HG03095 (cell line): Measurements from ENCODE around the gene ENTPD5.
A peak's percentile ranks its signal among the peaks of the same experiment; 100 is the strongest.

Experiments used
- ATAC-seq: cut with Tn5 transposase; IDR thresholded peaks from one replicate; pipeline ENCODE4 v1.9.1; 2021; ENCODE audit warnings: moderate library complexity; ENCODE audit not compliant: unreplicated experiment

The ENTPD5 gene

GRCh38 chr14:74018586-74019407, at the start of gene ENTPD5, which contains the start of gene BBOF1:
Gene ENTPD5, minus strand, starts transcription at chr14:74019288. Its CDS starts 31,186 bp downstream, at chr14:73988102.
Gene BBOF1, plus strand, starts transcription at chr14:74019349. Its CDS starts 130 bp downstream, at chr14:74019479.
- ATAC-seq, result peak; percentile 81

- ATAC-seq, result no peak
Observed at GRCh38 chr14:74065746-74066575, 46.9 kb upstream of the ENTPD5 start.

GRCh38 chr14:74064883-74065282, 45.8 kb upstream of the ENTPD5 start:
- ATAC-seq, result no peak

- ATAC-seq, result no peak
Observed at GRCh38 chr14:74064426-74064825, 45.3 kb upstream of the ENTPD5 start.

GRCh38 chr14:74062809-74063150, 43.7 kb upstream of the ENTPD5 start:
- ATAC-seq, result no peak

GRCh38 chr14:74049876-74050495, 30.9 kb upstream of the ENTPD5 start:
- no peak for ATAC-seq

- ATAC-seq, result no peak
Observed at GRCh38 chr14:74048281-74048680, 29.2 kb upstream of the ENTPD5 start.

- ATAC-seq, result no peak
Observed at GRCh38 chr14:74045522-74045921, 26.4 kb upstream of the ENTPD5 start.

GRCh38 chr14:74042296-74042695, 23.2 kb upstream of the ENTPD5 start:
- no peak for ATAC-seq

- ATAC-seq, result no peak
Observed at GRCh38 chr14:74038020-74038859, 19.2 kb upstream of the ENTPD5 start.

- ATAC-seq, result no peak
Observed at GRCh38 chr14:74035556-74035955, 16.5 kb upstream of the ENTPD5 start.

- no peak for ATAC-seq
Observed at GRCh38 chr14:74034572-74034971, 15.5 kb upstream of the ENTPD5 start.

- ATAC-seq, result no peak
Observed at GRCh38 chr14:74029136-74029535, 10.0 kb upstream of the ENTPD5 start.

GRCh38 chr14:74022346-74022745, 3.3 kb upstream of the ENTPD5 start:
- no peak for ATAC-seq

GRCh38 chr14:74019408-74020137, 485 bp upstream of the ENTPD5 start:
- no peak for ATAC-seq

GRCh38 chr14:74018174-74018585, 908 bp downstream of the ENTPD5 start:
- ATAC-seq, result peak; percentile 17

GRCh38 chr14:74015963-74016362, 3.1 kb downstream of the ENTPD5 start:
- ATAC-seq, result no peak

GRCh38 chr14:74015176-74015575, 3.9 kb downstream of the ENTPD5 start:
- ATAC-seq, result no peak

GRCh38 chr14:74014299-74014698, 4.8 kb downstream of the ENTPD5 start:
- ATAC-seq, result no peak
